ENCODE measurements around the gene RBMS3.

- TF ChIP-seq CTCF (IDR thresholded peaks at IDR 0.05) (no peak), POLR2A (IDR thresholded peaks at IDR 0.05) (no peak), EP300 (IDR thresholded peaks at IDR 0.05) (no peak)
Observed at GRCh38 chr3:29755416-29755815, 474.5 kb downstream of the RBMS3 start.
